IPS DF 19.7 (cell line): Measurements from ENCODE around the gene ABTB2.

Experiments
- DNase-seq: peaks from one replicate; pipeline ENCODE4 v3.0.0-alpha.2; 2013; ENCODE audit warnings: low read depth, low spot score

Gene ABTB2

DNA sequence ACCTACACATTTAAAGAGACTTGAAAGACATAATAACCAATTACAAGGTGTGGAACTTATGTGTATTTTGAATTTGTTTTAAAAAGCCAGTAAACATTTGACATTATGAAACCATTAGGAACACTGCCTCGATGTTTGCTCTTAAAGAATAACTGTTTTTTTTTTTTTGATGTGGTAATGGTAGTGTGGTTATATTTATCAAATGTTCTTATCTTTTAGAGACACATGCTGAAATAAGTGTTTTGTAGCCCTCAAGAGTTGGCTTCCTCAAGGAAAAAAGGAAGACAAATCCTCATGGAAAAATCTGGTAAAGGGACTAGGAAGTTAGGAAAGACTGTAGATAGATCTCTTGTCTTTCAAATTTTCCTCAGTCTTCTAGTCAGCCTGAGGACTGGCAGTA is 2.2 kb upstream of the ABTB2 start:
- DNase-seq, result no peak

DNA sequence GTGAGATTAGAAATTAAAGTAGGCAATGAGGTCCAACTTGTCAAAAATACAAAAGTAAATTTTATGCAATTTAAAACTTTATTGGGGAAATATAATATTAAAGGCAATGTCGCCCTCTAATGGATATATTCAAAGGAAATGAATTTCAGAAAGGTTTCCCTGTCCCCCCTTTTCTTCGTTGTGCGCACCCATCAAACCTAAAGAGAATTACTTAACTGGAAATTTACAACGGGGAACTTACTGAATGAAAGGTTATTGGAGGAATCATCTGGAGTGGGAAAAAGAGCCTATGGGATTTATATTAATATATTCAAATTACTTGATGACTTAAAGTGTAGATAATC is 1.7 kb upstream of the ABTB2 start:
- no peak for DNase-seq

- DNase-seq, result no peak
These were observed 1.1 kb upstream of the ABTB2 start for GRCh38 chr11:34358728-34359547.

DNA sequence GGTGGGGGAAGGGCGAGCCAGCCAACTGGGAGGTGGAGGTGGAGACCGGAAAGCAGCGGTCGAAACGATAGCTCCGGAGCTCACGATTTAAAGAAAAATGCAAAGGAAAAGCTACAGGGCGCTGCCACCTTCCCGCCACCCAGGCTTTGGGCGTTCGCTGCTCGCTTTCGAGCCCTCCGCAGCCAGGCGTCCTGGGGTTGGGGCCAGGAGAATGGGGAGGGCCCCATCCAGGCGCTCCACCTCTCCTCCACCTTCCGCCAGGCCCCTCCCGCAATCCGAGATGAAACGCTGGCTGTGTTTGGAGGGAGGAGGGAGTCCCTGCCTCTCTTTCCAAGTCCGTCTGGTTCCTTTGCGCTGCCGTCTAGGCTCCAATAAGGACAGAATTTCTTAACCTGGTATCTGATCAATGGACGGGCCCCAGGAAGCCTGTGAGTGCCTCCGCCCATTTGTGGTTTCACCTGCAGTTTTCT is 483 bp upstream of the ABTB2 start:
- DNase-seq, result no peak

- no peak for DNase-seq
These were observed 703 bp downstream of the ABTB2 start for GRCh38 chr11:34356913-34357700.

GRCh38 chr11:34356576-34356912 is 1.3 kb downstream of the ABTB2 start:
- DNase-seq, result no peak

- no peak for DNase-seq
These were observed 1.7 kb downstream of the ABTB2 start for GRCh38 chr11:34356130-34356529.

GRCh38 chr11:34355726-34356125 is 2.1 kb downstream of the ABTB2 start:
- no peak for DNase-seq

DNA sequence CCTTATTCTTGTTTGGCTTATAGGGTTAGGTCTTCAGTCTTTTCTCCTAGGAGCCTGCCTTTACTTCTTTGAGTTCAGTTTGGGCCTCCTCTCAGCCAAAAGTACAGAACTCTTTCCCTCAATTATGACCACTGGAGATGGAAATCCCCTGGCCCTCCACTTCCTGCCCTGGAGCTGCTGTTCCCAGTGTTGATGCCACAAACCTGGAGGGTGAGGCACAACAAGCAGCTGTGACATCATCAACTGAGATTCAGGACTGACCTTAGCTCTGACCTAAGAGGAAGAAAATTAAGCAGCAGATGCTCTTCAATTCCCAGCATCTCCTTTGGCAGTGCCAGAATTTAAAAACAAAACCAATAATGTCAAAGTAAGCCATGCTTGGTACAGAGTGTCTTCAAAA is 3.0 kb downstream of the ABTB2 start:
- no peak for DNase-seq

DNA sequence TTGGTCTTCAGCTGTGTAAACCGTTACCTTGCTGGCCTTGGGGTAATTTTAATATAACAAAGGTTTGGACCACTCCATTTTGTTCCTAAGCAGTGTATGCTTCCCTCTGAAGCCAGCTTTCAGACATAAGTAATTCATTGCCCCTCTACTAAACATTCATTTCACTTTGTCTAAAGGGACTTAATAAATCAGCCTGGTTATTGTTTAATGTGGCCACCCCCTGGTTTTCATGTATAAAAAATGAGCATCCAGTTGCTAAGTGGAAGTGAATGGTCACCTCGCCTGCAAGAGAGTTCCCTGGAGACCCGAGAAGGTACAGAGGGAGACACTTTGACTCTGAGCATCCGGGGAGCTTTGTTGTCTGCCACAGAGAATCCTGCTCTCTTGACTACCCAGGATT is 3.9 kb downstream of the ABTB2 start:
- no peak for DNase-seq

- no peak for DNase-seq
These were observed 5.9 kb downstream of the ABTB2 start for GRCh38 chr11:34351687-34352469.

DNA sequence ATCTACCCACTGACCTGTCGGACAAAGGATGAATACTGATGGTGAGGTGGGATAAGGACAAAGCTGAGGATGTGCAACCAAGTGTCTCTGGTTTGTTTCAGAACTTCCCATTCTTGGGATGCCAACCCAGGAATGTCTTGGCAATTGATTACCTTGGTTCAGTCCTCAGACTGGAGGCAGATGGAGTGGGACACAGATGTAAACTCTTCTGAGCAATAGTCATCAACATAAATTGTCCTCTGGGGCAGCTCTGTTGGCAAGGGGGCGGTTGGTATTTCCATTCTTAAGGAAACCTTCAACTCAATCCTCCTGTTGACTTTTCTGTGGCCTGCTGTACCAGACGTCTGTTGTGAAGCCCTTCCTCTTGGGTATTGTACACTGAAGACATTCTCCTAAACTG is 6.8 kb downstream of the ABTB2 start:
- no peak for DNase-seq

GRCh38 chr11:34349882-34350281 is 7.9 kb downstream of the ABTB2 start:
- no peak for DNase-seq

DNA sequence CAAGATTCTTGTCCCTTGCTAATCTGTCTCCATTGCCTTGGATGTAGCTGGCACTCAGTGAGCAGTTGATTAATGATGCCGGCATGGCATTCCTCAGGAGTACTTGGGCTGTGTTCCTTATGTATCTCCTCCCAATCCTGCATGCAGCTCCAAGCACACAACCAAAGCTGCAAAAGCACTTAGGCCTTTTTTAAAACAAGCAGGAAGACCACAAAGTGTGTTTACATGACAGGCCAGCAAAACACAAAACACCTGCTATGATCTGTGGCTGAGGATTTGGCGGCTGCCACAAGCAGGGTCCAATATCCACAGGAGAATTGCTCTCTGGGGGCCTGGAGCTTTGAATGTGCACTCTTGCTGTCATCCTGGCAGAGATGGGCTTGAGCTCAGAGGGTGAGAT is 8.9 kb downstream of the ABTB2 start:
- no peak for DNase-seq

- no peak for DNase-seq
These were observed 9.7 kb downstream of the ABTB2 start for GRCh38 chr11:34348096-34348495.

DNA sequence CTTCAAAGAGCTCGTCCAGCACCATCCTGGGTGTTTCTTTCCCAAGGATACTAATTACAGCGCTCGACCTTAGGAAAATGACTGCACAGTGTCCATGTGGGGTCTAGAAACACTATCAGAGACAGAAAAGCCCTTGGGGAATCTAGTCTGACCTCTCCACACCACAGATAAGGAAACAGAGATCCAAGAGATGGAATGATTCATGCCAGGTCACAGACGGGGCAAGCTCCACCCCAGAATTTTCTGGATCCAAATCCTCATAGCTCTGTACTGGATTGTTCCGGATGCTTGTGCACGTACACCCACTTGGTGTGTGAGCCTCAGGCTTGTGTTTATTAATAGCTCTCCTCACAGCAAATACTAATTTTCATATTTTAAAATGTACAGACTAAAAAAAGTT is 11.3 kb downstream of the ABTB2 start:
- DNase-seq, result no peak

GRCh38 chr11:34345991-34346480 is 11.8 kb downstream of the ABTB2 start:
- no peak for DNase-seq

- DNase-seq, result no peak
These were observed 12.3 kb downstream of the ABTB2 start for GRCh38 chr11:34345540-34345876.

DNA sequence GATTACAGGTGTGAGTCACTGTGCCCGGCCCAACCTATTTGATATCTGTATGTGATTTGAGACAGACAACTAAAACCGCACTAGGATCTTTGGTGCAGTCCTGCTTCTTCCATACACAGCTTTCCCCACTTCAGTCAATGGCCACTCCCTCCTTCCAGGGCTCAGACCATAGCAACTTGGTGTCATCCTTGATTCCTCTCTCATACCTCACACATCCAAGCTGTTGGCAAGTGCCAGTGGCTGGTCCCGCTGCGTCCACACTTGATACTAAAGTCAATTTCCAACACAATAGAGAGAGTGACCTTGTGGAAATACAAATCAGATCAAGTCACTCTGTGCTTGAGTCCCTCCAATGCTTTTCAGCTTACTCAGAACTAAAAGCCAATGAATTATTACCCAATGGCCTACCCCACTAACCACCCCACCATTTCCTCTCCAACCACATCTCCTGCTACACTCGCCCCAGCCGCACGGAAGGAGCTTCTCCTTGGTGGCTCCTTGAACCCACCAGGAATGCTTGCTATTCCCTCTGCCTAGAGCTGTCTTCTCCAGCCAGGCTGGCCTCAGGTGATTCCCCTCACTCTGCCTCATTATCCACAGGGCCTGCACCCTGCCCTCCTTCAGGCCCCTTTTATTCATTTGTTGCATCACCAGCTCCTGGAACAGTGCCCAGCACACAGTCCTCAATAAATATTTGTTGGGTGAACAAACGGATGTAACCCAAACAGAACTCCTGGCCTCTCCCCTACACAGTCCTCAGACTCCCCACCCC is 12.9 kb downstream of the ABTB2 start:
- no peak for DNase-seq

- DNase-seq, result no peak
These were observed 13.4 kb downstream of the ABTB2 start for GRCh38 chr11:34344410-34344767.

DNA sequence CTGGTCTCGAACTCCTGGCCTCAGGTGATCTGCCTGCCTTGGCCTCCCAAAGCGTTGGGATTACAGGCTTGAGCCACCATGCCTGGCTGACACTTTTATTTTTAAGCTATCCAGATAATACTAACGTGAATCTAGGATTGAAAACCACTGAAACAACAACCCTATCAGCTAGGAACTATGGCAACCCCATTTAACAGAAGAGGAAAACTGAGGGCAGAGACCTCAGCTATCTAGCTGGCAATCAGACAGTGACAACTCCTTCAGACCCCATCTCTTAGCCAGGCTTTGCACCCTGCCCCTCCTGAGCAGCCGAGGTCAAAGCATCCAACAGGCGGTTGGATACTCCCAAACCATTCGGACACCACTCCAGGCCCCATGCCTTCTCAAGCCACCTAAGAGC is 14.1 kb downstream of the ABTB2 start:
- no peak for DNase-seq

DNA sequence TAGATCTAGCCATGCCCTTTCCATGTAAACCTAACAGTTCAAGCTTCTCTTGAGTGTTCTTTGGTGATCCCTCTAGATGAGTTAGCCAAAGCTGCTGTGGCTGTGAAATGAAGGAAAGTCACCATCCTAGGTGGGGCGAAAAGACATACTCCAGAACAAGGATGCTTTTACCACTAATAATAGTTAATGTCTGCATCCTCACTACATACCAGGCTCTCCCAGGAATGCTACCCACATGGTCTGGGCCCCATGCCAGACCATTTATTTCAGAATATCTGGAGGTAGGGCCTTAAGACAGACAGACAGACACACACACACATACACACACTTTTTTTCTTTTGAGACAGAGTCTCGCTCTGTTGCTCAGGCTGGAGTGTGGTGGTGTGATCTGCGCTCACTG is 14.7 kb downstream of the ABTB2 start:
- DNase-seq, result no peak
